Measurements from ENCODE around the gene TUBB. TPM values are rescaled to one million over a fixed set of nuclear protein-coding genes. Genes with fewer than 3 reads are reported as not detected.
"Not testable (repeated sequence)": the region's sequence is repeated elsewhere in the genome, so short reads cannot be mapped to it uniquely, and the experiment has no call there.

TUBB gene
- polyA plus RNA-seq, 3 donors = 1,096 to 1,335 (median 1,230) TPM

DNA sequence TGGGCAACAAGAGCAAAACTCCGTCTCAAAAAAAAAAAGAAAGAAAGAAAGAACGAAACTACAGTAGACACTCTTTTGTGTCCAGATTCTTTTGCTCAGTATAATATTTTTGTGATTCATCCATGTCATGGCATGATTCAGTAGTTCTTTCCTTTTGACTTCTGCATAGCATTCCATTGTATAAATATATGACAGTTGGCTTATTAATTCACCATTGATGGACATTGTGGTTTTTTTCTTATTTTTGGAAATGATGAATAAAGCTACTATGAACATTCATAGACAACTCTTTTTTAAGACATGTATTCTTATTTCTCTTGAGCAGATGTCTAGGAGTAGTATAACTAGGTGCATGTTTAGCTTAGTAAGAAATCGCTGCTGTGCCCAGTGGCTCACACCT, 34.5 kb downstream of the TUBB start:
- no peak for DNase-seq

- not testable (repeated sequence) for DNase-seq
These were observed 36.4 kb downstream of the TUBB start for GRCh38 chr6:30756405-30757003.

GRCh38 chr6:30757261-30757904, 37.2 kb downstream of the TUBB start:
- no peak for DNase-seq

DNA sequence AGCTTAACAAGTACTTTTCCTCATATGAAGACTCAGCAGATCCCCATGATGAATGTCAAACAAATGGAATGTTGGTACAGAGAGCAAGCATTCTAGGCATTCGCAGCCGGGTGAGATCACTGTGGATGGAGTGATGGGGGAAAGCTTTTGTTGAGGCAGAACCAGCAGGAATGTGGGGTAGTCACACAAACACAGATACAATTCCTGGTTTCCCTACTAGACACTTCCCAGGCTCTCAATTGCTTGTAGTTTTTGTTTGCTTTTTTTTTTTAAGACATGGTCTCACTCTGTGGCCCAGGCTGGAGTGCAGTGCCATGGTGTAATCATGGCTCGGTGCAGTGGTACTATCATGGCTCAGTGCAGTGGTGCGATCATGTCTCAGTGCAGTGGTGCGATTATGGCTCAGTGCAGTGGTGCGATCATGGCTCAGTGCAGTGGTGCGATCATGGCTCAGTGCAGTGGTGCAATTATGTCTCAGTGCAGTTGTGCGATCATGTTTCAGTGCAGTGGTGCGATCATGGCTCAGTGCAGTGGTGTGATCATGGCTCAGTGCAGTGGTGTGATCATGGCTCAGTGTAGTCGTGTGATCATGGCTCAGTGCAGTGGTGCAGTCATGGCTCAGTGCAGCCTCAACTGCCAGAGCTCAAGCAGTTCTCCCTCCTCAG, 39.6 kb downstream of the TUBB start:
- no peak for DNase-seq

DNA sequence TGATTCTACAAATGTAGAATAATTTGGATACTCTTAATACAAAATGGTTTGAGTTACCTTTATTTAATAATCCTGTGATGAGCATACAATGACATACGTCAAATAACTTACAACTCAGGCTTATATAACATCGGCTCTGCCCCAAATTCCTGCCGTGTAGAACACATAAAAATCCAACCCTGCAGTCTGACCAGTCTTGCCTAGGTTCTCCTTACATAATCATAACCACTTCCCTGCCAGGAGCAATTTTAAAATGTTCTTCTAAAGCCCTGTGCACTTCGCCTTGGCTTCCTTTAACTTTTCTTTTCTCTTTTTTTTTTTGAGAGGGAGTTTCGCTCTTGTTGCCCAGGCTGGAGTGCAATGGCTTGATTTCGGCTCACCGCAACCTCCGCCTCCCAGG, 40.4 kb downstream of the TUBB start:
- DNase-seq = no peak

GRCh38 chr6:30761791-30762429, 41.8 kb downstream of the TUBB start:
- no peak for DNase-seq

GRCh38 chr6:30763155-30763617, 43.0 kb downstream of the TUBB start:
- no peak for DNase-seq

- DNase-seq = no peak
These were observed 43.7 kb downstream of the TUBB start for GRCh38 chr6:30763618-30764489.

DNA sequence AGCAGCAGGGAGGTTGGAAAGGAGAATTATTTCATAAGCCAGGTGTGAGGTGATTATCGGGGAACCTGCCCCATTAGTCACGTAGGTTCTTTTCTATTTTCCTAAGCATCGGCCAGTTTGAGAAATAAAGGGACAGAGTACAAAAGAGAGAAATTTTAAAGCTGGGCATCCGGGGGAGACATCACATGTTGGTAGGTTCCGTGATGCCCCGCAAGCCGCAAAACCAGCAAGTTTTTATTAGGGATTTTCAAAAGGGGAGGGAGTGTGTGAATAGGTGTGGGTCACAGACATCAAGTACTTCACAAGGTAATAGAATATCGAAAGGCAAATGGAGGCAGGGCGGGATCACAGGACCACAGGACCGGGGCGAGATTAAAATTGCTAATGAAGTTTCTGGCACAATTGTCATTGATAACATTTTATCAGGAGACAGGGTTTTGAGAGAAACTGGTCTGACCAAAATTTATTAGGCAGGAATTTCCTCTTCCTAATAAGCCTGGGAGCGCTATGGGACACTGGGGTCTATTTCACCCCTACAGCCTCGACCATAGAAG, 44.4 kb downstream of the TUBB start:
- not testable (repeated sequence) for DNase-seq

GRCh38 chr6:30765495-30765894, 45.3 kb downstream of the TUBB start:
- DNase-seq = not testable (repeated sequence)

GRCh38 chr6:30766461-30767157, 46.5 kb downstream of the TUBB start:
- no peak for DNase-seq

GRCh38 chr6:30767158-30767943, 47.2 kb downstream of the TUBB start:
- no peak for DNase-seq

GRCh38 chr6:30767944-30768301, 47.8 kb downstream of the TUBB start:
- no peak for DNase-seq

DNA sequence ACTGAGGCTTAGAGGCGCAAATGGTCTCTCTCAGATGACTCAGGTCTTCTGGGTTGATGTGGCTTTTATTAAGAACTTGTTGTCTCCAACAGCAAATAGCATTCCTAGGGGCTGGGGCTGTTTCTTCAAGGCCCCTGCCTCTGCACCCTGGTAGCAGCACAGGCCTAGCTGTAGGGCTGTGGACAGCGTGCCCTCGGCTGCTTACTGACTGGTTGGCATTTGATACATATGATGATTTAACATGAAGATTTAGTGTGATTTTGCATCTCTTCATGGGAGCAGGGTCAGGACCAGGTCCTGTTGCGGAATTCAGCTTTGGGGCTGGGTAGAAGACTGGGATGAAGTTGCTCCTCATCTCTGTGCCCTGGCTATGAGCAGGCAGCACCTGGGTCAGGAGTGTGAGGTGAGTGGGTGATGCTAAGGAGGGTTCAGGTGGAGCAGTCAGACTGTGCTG, 48.5 kb downstream of the TUBB start:
- DNase-seq = no peak

DNA sequence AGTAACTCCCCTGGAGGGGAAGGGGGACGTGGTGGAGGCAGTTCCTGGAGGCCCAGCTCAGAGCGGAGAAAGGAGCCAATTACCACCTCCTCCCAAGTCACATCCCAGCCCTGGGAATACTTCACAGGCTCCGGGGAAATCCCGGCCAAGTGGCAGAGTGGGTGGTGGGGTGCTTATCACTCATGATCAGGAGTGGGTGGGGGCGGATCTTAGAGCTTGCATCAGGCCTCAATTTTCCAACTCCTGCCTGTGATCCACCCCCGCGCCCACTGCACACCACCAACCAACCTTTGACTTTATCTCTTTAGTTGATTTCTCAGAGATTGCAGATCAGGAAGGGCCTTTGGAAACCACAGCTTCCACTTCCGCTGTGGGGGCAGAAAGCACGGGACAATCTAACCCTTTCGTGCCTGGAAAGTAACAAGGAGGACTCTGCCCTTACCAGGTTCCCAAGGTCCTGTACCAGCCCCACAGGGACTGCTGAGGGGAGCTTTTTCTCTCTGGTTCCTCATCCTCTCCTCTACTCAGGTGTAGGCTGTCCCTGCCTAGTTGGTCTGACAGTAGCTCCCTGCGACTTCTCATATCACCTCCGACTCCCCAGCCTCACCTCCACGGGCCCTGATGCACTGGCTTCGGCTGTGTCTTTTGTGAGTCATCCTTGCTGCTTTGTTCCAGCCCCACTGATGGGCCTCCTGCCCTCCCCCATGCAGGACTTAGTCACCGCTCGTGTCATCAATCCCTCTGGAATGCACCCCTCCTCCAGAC, 49.1 kb downstream of the TUBB start:
- no peak for DNase-seq

- DNase-seq = no peak
These were observed 49.8 kb downstream of the TUBB start for GRCh38 chr6:30769853-30770524.

DNA sequence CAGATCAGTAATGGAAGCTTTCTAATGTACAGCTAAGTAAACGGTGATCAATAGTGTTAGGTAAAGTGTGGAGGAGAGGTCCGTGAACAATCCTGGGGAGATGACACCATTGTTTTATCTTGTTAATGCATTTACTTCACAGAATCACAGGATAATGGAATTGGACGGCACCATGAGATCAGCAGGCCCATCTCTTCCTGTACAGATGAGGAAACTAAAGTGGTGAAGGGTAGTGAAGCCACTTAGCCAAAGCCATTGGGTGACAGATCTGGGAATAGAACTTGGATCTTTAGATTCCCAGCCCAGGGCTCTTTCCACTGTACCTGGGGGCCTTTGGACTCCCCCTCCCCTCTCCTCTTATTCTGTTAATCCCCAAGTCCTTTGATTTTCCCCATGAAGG, 50.4 kb downstream of the TUBB start:
- no peak for DNase-seq

DNA sequence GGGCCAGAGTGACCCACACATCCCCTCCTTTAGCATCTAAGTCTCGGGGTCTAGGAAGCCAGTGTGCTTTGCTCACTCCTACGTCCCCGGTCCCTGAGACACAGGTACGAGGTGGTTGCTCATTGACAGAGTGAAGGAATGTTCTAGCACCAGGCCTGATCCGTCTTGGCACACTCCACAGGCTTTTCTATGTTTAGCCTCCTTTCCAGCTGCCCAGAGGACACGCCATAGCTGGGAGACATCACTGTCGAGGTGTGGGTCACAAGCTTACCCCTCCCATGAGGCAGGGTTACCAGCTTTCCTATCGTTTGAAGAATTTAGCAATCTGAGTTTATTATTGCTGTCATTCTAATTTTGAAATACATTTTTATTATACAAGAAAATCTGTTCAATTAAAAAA, 54.5 kb downstream of the TUBB start:
- DNase-seq = no peak

All from renal pelvis (tissue), 4 donors.